Tibial nerve (tissue), 4 donors: ENCODE results near the gene PLXNC1. TPM values are rescaled to one million over a fixed set of nuclear protein-coding genes. Genes with fewer than 3 reads are reported as not detected.

Experiments
- DNase-seq, 2 donors: peaks; one replicate each; pipeline ENCODE4 v3.0.0-alpha.2; 2019; ENCODE audit warnings: low spot score in 2 of 2
- H3K27ac ChIP-seq, 4 donors: fragments of 200-600 bp; sonication (generic) in 3 of 4; one replicate each; pipeline ENCODE4 v1.5.1; 2017 to 2019; ENCODE audit warnings: mild to moderate bottlenecking in 1 of 4
- H3K27me3 ChIP-seq, 2 donors: fragments of 200-600 bp; sonication (generic) in 1 of 2; one replicate each; pipeline versions ENCODE4 v1.5.1 to v1.6.0; 2017 to 2019
- H3K36me3 ChIP-seq, 3 donors: fragments of 200-600 bp; sonication (generic); one replicate each; pipeline ENCODE4 v1.5.1; 2018 to 2019
- H3K4me1 ChIP-seq, 4 donors: fragments of 200-600 bp; sonication (generic) in 3 of 4; one replicate each; pipeline ENCODE4 v1.5.1; 2017 to 2019
- H3K4me3 ChIP-seq, 4 donors: fragments of 200-600 bp; sonication (generic) in 3 of 4; one replicate each; pipeline ENCODE4 v1.5.1; 2017 to 2019; ENCODE audit warnings: mild to moderate bottlenecking in 1 of 4, moderate library complexity in 1 of 4
- H3K9me3 ChIP-seq, 4 donors: fragments of 200-600 bp; sonication (generic) in 3 of 4; one replicate each; pipeline ENCODE4 v1.5.1; 2017 to 2019
- CTCF ChIP-seq, 5 experiments: fragments of 200-600 bp in 3 of 5; fragments of 450-650 bp in 2 of 5; sonication (generic) in 3 of 5; IDR thresholded peaks; one replicate each; pipeline ENCODE4 v1.5.1; 2016 to 2019; ENCODE audit warnings: antibody characterized with exemption in 5 of 5, mild to moderate bottlenecking in 3 of 5, moderate library complexity in 2 of 5
- EP300 ChIP-seq, 2 donors: sonication (generic); formaldehyde crosslinking; IDR thresholded peaks; one replicate each; pipeline ENCODE4 v1.6.1; 2017; ENCODE audit warnings: antibody characterized with exemption in 2 of 2, mild to moderate bottlenecking in 1 of 2
- POLR2A ChIP-seq, 2 donors: fragments of 450-650 bp; IDR thresholded peaks; one replicate each; pipeline ENCODE4 v1.6.1; 2017; ENCODE audit warnings: antibody characterized with exemption in 2 of 2, mild to moderate bottlenecking in 2 of 2, moderate library complexity in 2 of 2
- WGBS, 2 donors: methylation state at CpG; one replicate each; pipeline ENCODE4 v1.1.5; 2018; 5-methylcytosine and 5-hydroxymethylcytosine counted together
- total RNA-seq, 4 donors: library from RNA; depleted of rRNA; stranded (reverse); fragments of >200 nt; gene quantifications; one replicate each; pipeline ENCODE4 v1.1.0, GENCODE V29; 2016

PLXNC1 gene
- total RNA-seq, 4 donors from 2014 or later, result 9.0 to 20.8 (median 11.4) TPM

DNA sequence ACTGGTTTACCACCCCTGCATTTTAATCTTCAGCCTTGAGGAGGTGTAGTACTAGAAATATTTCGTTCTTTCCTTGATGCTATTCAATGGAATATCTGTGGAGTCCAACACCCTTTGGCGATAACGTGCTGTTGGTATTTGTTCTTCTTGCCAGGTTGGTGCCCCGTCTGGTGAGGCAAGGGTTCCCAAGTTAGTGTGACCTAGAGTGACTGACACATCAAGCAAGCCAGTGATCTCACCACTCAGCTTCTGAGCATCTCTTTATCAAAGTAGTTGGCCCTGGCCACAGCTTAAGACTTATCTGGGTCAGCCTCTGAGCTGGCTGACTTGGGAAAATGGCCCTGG, 60.2 kb downstream of the PLXNC1 start:
- peak overlapping the region in 1 of 4 donors; percentile 11 for H3K4me3 ChIP-seq
- TF ChIP-seq CTCF (IDR thresholded peaks at IDR 0.05) (no peak), POLR2A (IDR thresholded peaks at IDR 0.05) (no peak), EP300 (IDR thresholded peaks at IDR 0.05) (no peak)
- no peaks in the 10 kb centered on the region for H3K9me3 ChIP-seq
- no peaks in the 10 kb centered on the region for H3K36me3 ChIP-seq
- WGBS, 2 donors, result 85 to 90% methylated on average over 4 of the region's 4 CpGs
- H3K27ac ChIP-seq, result peak overlapping the region; percentile 8 to 80 (median 70)
- no peaks in the 10 kb centered on the region for H3K27me3 ChIP-seq
- peaks cover 0 to 25% (median 10%) of the 10 kb centered on the region in 4 donors for H3K4me1 ChIP-seq
- DNase-seq, result peak in 1 of 2 donors; percentile 6

- 66 to 77% methylated on average over 8 of the region's 8 CpGs for WGBS, 2 donors
- H3K36me3 ChIP-seq, result no peaks in the 10 kb centered on the region
- H3K4me1 ChIP-seq, result peaks cover 0 to 25% (median 10%) of the 10 kb centered on the region in 4 donors
- no peaks in the 10 kb centered on the region for H3K9me3 ChIP-seq
- no peak overlapping the region for H3K4me3 ChIP-seq
- TF ChIP-seq EP300 (IDR thresholded peaks at IDR 0.05) (no peak), POLR2A (IDR thresholded peaks at IDR 0.05) (no peak), CTCF (IDR thresholded peaks at IDR 0.05) (no peak)
- DNase-seq, result no peak
- H3K27me3 ChIP-seq, result no peaks in the 10 kb centered on the region
- H3K27ac ChIP-seq, result peak overlapping the region in 1 of 4 donors; percentile 80
Observed at GRCh38 chr12:94209240-94209639, 60.9 kb downstream of the PLXNC1 start.

DNA sequence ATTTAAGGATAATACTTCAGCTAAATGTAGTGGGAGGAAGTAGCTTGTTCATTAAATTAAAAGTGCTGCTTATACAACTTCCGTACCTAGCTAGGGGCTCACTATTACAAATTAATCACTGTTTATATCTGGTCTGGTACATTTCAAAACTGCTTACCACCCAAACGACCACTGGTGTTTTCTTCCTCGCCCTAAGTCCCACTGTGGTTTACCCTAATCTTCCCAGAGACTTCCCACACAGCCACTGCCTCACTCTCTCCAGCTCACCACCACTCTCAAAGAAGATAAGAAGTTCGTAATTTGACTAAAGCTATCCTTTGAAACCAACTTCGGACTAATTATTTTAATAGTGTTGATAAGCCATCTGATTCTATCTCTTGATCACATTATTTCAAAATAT, 62.6 kb downstream of the PLXNC1 start:
- DNase-seq, result no peak
- H3K9me3 ChIP-seq, result no peaks in the 10 kb centered on the region
- no peak for TF ChIP-seq CTCF (IDR thresholded peaks at IDR 0.05)
- no peaks in the 10 kb centered on the region for H3K36me3 ChIP-seq
- WGBS, 2 donors, result 72 to 74% methylated on average over 5 of the region's 5 CpGs
- no peaks in the 10 kb centered on the region for H3K27me3 ChIP-seq
- H3K4me1 ChIP-seq, result peaks cover 0 to 25% (median 10%) of the 10 kb centered on the region in 4 donors
- H3K27ac ChIP-seq, result no peak overlapping the region
- H3K4me3 ChIP-seq, result no peak overlapping the region

DNA sequence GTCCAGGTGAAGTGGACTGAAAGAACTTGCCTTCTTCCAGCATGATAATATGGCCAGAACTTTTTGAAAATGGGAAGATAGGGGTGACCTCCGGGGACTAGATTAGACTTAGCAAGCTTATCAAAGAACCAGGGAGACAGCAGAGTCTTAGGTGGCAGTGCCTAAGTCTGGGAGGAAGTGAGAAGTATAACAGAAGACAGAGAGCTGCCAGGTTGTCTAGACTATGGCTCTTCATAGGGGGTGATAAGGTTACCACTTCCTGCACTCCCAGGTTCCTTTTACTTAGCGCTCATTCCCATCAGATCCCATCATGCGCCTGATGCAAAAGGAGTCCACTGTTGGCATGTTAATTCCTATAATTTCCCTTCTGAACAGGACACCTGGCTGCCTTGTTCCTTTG, 69.9 kb downstream of the PLXNC1 start:
- 95 to 97% methylated on average over 3 of the region's 3 CpGs for WGBS, 2 donors
- TF ChIP-seq CTCF (IDR thresholded peaks at IDR 0.05), result no peak
- TF ChIP-seq EP300 (IDR thresholded peaks at IDR 0.05), result no peak
- TF ChIP-seq POLR2A (IDR thresholded peaks at IDR 0.05), result no peak
- H3K27ac ChIP-seq, result no peak overlapping the region
- no peaks in the 10 kb centered on the region for H3K36me3 ChIP-seq
- no peak overlapping the region for H3K4me3 ChIP-seq
- DNase-seq, result no peak
- H3K9me3 ChIP-seq, result no peaks in the 10 kb centered on the region
- no peaks in the 10 kb centered on the region for H3K4me1 ChIP-seq
- no peaks in the 10 kb centered on the region for H3K27me3 ChIP-seq

DNA sequence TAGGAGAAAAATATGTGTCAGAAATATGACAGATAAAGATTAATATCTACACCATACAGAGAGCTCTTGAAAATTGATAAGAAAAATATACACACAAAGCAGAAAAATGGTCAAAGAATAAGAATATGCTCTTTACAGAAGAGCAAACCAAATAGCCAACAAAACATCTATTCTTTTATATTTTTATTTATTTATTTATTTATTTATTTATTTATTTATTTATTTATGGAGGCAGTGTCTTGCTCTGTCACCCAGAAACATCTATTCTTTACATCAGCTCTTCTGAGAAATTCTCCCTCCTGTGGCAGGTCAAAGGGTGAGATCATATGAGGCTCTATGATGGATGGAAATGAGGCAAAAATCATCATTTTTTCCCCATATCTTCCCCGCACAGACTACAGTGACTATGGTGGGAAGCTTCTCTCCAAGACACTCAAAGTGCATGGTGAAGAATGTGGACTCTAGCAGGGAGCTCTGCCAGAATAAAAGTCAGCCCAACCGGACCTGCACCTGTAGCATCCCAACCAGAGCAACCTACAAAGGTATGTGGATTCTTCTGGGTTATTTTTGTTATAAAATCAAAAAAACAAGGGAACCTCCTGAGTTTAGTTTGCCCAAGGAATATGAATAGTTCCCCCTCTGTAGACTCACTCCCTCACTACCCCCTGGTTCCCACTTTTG, 71.4 kb downstream of the PLXNC1 start:
- Histone ChIP-seq H3K9me3 (no peaks in the 10 kb centered on the region), H3K27ac (no peak overlapping the region), H3K4me3 (no peak overlapping the region), H3K27me3 (no peaks in the 10 kb centered on the region), H3K36me3 (no peaks in the 10 kb centered on the region), H3K4me1 (no peaks in the 10 kb centered on the region)
- no peak for TF ChIP-seq CTCF (IDR thresholded peaks at IDR 0.05)
- 57 to 94% methylated on average over 2 of the region's 2 CpGs for WGBS, 2 donors
- DNase-seq, result no peak
